ENCODE results near the gene YIF1A. TPM values are rescaled to one million over a fixed set of nuclear protein-coding genes. Genes with fewer than 3 reads are reported as not detected.

Gene YIF1A
- polyA plus RNA-seq, 1 of the 3 experiments (the other 2 are of a cell fraction): 123 TPM

- peaks cover 18% of the 10 kb centered on the region for H3F3A ChIP-seq (replicated peaks; ENCODE audit: insufficient read depth)
- H3K4me2 ChIP-seq: no peak overlapping the region
- peaks cover 17% of the 10 kb centered on the region for H3K79me2 ChIP-seq (ENCODE audit: insufficient read depth)
- POLR2A ChIA-PET: interaction anchor here (0.9 kb wide), 1 partner anchor 14 kb away, joined by 3 read pairs; the partner anchor contains the start of gene YIF1A
- peaks cover 2 to 20% of the 10 kb centered on the region in 2 experiments; a peak in 2 of 4 replicates for H3K4me1 ChIP-seq (ENCODE audit: control insufficient read depth in 1 of 2, insufficient read depth in 2 of 2, low read depth in 1 of 2, low read length in 1 of 2)
- no peak overlapping the region for H3K4me3 ChIP-seq (ENCODE audit: low read depth in 2 of 2, low read length in 1 of 2)
- H3K9me3 ChIP-seq: no peaks in the 10 kb centered on the region
- CTCF ChIA-PET: no interaction called here
- H3K27ac ChIP-seq (ENCODE audit: low read depth in 2 of 2, low read length in 1 of 2): no peak overlapping the region
- 96% methylated on average over 5 of the region's 8 CpGs for WGBS (ENCODE audit: low lambda C conversion rate)
- TF ChIP-seq CTCF (IDR thresholded peaks at IDR 0.05) (no peak), TCF12 (IDR thresholded peaks at IDR 0.05) (no peak), FOSL2 (IDR thresholded peaks at IDR 0.05; ENCODE audit: borderline replicate concordance, low read depth) (no peak), JUND (IDR thresholded peaks at IDR 0.05) (no peak), RFX5 (IDR thresholded peaks at IDR 0.05; ENCODE audit: low read length) (no peak), YY1 (IDR thresholded peaks at IDR 0.05; ENCODE audit: low read depth) (no peak), ZBTB33 (IDR thresholded peaks at IDR 0.05; ENCODE audit: borderline replicate concordance, low read depth) (no peak), GATA2 (CRISPR knock-in tag; IDR thresholded peaks at IDR 0.05) (no peak), IRF3 (IDR thresholded peaks at IDR 0.05; ENCODE audit: low read depth, low read length) (no peak), TAF1 (IDR thresholded peaks at IDR 0.05; ENCODE audit: borderline replicate concordance, low read depth, low read length) (no peak), CHD2 (IDR thresholded peaks at IDR 0.05; ENCODE audit: low read length, partially characterized antibody) (no peak), MAX (IDR thresholded peaks at IDR 0.05; ENCODE audit: low read depth) (no peak), USF1 (IDR thresholded peaks at IDR 0.05; ENCODE audit: borderline replicate concordance, low read depth) (no peak), MEF2A (IDR thresholded peaks at IDR 0.05; ENCODE audit: borderline replicate concordance, low read depth) (no peak), TEAD4 (IDR thresholded peaks at IDR 0.05; ENCODE audit: borderline replicate concordance, insufficient read depth) (no peak), FOXM1 (IDR thresholded peaks at IDR 0.05; ENCODE audit: low read depth) (no peak), SIN3A (IDR thresholded peaks at IDR 0.05; ENCODE audit: borderline replicate concordance, low read depth, low read length) (no peak)
- H2AFZ ChIP-seq (ENCODE audit: low read depth): no peak overlapping the region
- H3K9me2 ChIP-seq: no peaks in the 10 kb centered on the region
- no peak for DNase-seq
- H3K9ac ChIP-seq: no peak overlapping the region
- H3K27me3 ChIP-seq (ENCODE audit: insufficient read depth): no peaks in the 10 kb centered on the region
- no peaks in the 10 kb centered on the region; the same call in none of the 2 replicates for H4K20me1 ChIP-seq (ENCODE audit: insufficient read depth)
- peaks cover 21 to 45% of the 10 kb centered on the region in 2 experiments for H3K36me3 ChIP-seq (replicated peaks in 1 of 2; ENCODE audit: control insufficient read depth in 1 of 2, insufficient read depth in 2 of 2, low read length in 1 of 2)
Observed at GRCh38 chr11:66275396-66275795, 13.5 kb downstream of the YIF1A start.

Measured in SK-N-SH (cell line).